Measurements from ENCODE around the gene TMEM207.
"Not testable (repeated sequence)": the region's sequence is repeated elsewhere in the genome, so short reads cannot be mapped to it uniquely, and the experiment has no call there.

The TMEM207 gene

DNA sequence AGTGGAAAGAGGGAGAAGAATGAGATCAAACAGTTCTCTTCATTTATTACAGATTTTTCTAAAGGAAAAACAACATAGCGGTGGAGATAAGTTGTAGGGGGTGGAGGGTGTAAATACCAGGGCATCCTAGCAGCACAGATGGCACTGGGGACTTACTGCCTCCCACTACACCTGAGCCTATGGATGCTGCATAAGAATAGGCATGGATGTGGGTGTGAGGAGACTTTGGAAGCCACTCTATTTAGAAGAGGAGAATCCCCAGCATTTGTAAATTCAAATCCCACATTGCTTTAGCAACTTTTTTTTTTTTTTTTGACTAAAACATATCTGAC lies 36.8 kb upstream of the TMEM207 start:
- H3K4me2 ChIP-seq (ENCODE audit: low read length): no peak overlapping the region
- TF ChIP-seq CTCF (IDR thresholded peaks at IDR 0.05; ENCODE audit: low read depth, low read length) (no peak), EZH2phosphoT487 (IDR thresholded peaks at IDR 0.05; ENCODE audit: low read depth) (no peak)
- no peak overlapping the region for H2AFZ ChIP-seq (ENCODE audit: low read depth, low read length)
- H3K27ac ChIP-seq (ENCODE audit: low read length): no peak overlapping the region
- no peaks in the 10 kb centered on the region for H3K36me3 ChIP-seq (replicated peaks; ENCODE audit: low read depth, low read length)
- H3K9ac ChIP-seq (ENCODE audit: low read length): no peak overlapping the region
- H3K27me3 ChIP-seq (ENCODE audit: low read depth, low read length): 0 out of 2 replicates have a peak, but pooled peaks cover 6% of the 10 kb centered on the region
- H3K4me1 ChIP-seq (ENCODE audit: low read length): peaks cover 2% of the 10 kb centered on the region; the same call in 1 of the 2 replicates
- H3K9me3 ChIP-seq (ENCODE audit: insufficient read depth, low read length): no peaks in the 10 kb centered on the region
- no peaks in the 10 kb centered on the region for H3K79me2 ChIP-seq (ENCODE audit: low read length)
- H3K4me3 ChIP-seq (ENCODE audit: low read length): no peak overlapping the region
- no peaks in the 10 kb centered on the region for H4K20me1 ChIP-seq (ENCODE audit: insufficient read depth, low read length)

GRCh38 chr3:190485830-190486532 lies 36.3 kb upstream of the TMEM207 start:
- Histone ChIP-seq H3K9me3 (ENCODE audit: insufficient read depth, low read length) (no peaks in the 10 kb centered on the region), H3K36me3 (replicated peaks; ENCODE audit: low read depth, low read length) (no peaks in the 10 kb centered on the region), H3K4me3 (ENCODE audit: low read length) (no peak overlapping the region), H3K4me2 (ENCODE audit: low read length) (no peak overlapping the region), H3K79me2 (ENCODE audit: low read length) (no peaks in the 10 kb centered on the region), H3K27ac (ENCODE audit: low read length) (no peak overlapping the region), H3K27me3 (ENCODE audit: low read depth, low read length) (0 out of 2 replicates have a peak, but pooled peaks cover 6% of the 10 kb centered on the region), H3K4me1 (ENCODE audit: low read length) (no peaks in the 10 kb centered on the region), H2AFZ (ENCODE audit: low read depth, low read length) (no peak overlapping the region), H4K20me1 (ENCODE audit: insufficient read depth, low read length) (no peaks in the 10 kb centered on the region), H3K9ac (ENCODE audit: low read length) (no peak overlapping the region)
- TF ChIP-seq EZH2phosphoT487 (IDR thresholded peaks at IDR 0.05; ENCODE audit: low read depth) (no peak), CTCF (IDR thresholded peaks at IDR 0.05; ENCODE audit: low read depth, low read length) (no peak)

DNA sequence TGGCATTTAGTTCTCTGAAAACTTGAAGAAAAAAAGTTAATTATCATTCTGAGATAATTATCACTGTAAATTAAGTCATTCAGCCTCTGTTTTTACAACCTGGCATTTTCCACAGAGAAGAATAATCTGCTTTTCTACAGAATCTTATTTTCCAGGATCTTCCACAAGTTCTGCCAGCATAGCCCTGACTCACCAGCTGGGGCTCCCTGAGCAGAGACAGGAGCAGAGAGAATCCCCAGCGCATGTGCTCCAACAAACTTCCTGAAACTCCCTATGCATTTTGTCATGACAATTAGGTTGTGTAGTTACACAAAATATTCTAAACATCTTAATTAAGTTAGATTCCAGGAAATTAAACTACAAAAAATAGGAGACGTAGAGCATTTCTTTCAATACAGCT lies 32.1 kb upstream of the TMEM207 start:
- Histone ChIP-seq H3K4me3 (ENCODE audit: low read length) (no peak overlapping the region), H3K79me2 (ENCODE audit: low read length) (no peaks in the 10 kb centered on the region), H3K9ac (ENCODE audit: low read length) (no peak overlapping the region), H2AFZ (ENCODE audit: low read depth, low read length) (no peak overlapping the region), H3K9me3 (ENCODE audit: insufficient read depth, low read length) (no peaks in the 10 kb centered on the region), H3K27ac (ENCODE audit: low read length) (no peak overlapping the region), H3K27me3 (ENCODE audit: low read depth, low read length) (0 out of 2 replicates have a peak, but pooled peaks cover under 1% of the 10 kb centered on the region), H3K4me2 (ENCODE audit: low read length) (no peak overlapping the region), H4K20me1 (ENCODE audit: insufficient read depth, low read length) (no peaks in the 10 kb centered on the region), H3K4me1 (ENCODE audit: low read length) (no peaks in the 10 kb centered on the region), H3K36me3 (replicated peaks; ENCODE audit: low read depth, low read length) (no peaks in the 10 kb centered on the region)
- TF ChIP-seq EZH2phosphoT487 (IDR thresholded peaks at IDR 0.05; ENCODE audit: low read depth): no peak
- TF ChIP-seq CTCF (IDR thresholded peaks at IDR 0.05; ENCODE audit: low read depth, low read length): no peak

- H3K36me3 ChIP-seq (replicated peaks; ENCODE audit: low read depth, low read length); H3K4me2 ChIP-seq (ENCODE audit: low read length); H3K79me2 ChIP-seq (ENCODE audit: low read length); H3K4me1 ChIP-seq (ENCODE audit: low read length); H3K4me3 ChIP-seq (ENCODE audit: low read length); H4K20me1 ChIP-seq (ENCODE audit: insufficient read depth, low read length); H2AFZ ChIP-seq (ENCODE audit: low read depth, low read length); H3K9ac ChIP-seq (ENCODE audit: low read length); H3K27me3 ChIP-seq (ENCODE audit: low read depth, low read length); H3K9me3 ChIP-seq (ENCODE audit: insufficient read depth, low read length); H3K27ac ChIP-seq (ENCODE audit: low read length): not testable (repeated sequence)
Measured at GRCh38 chr3:190473261-190473660, 23.6 kb upstream of the TMEM207 start.

Measured in OCI-LY3 (cell line).